Measurements from ENCODE around the gene CDR2L.

DNA sequence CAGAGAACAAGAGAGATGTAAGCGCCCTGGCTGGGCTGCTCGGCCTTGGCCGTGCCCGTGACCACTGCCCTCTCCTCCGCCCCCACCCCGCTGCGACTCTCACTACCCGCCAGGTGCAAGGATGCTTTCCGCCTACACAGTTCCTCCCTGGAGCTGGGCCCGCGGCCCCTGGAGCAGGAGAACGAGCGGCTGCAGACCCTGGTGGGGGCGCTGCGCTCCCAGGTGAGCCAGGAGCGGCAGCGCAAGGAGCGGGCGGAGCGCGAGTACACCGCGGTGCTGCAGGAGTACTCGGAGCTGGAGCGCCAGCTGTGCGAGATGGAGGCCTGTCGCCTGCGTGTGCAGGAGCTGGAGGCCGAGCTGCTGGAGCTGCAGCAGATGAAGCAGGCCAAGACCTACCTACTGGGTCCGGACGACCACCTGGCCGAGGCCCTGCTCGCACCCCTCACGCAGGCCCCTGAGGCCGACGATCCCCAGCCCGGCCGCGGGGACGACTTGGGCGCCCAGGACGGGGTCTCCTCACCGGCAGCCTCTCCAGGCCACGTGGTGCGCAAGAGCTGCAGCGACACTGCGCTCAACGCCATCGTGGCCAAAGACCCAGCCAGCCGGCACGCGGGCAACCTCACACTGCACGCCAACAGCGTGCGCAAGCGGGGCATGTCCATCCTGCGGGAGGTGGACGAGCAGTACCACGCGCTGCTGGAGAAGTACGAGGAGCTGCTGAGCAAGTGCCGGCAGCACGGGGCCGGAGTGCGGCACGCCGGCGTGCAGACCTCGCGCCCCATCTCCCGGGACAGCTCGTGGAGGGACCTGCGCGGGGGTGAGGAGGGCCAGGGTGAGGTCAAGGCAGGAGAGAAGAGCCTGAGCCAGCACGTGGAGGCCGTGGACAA, 15.9 kb downstream of the CDR2L start:
- TF ChIP-seq FOXM1 (IDR thresholded peaks at IDR 0.05; ENCODE audit: borderline replicate concordance): no peak
- no peak for TF ChIP-seq NFRKB (IDR thresholded peaks at IDR 0.05)
- no peak for TF ChIP-seq BHLHE40 (IDR thresholded peaks at IDR 0.05; ENCODE audit: borderline replicate concordance)
- TF ChIP-seq SUZ12 (IDR thresholded peaks at IDR 0.05): no peak
- no peak for TF ChIP-seq FOXK2 (IDR thresholded peaks at IDR 0.05)
- no peak for TF ChIP-seq ARNT (IDR thresholded peaks at IDR 0.05)
- no peak for TF ChIP-seq SP1 (IDR thresholded peaks at IDR 0.05)
- no peak for TF ChIP-seq HDGF (IDR thresholded peaks at IDR 0.05; ENCODE audit: borderline replicate concordance)
- TF ChIP-seq TARDBP (IDR thresholded peaks at IDR 0.05): no peak
- TF ChIP-seq ELF4 (IDR thresholded peaks at IDR 0.05): no peak
